ENCODE results near the gene ASCC2.

ASCC2 gene

GRCh38 chr22:29816539-29816938 lies 21.5 kb downstream of the ASCC2 start:
- no peak for FAIRE-seq

GRCh38 chr22:29816128-29816527 lies 21.9 kb downstream of the ASCC2 start:
- FAIRE-seq = no peak

GRCh38 chr22:29815580-29815979 lies 22.5 kb downstream of the ASCC2 start:
- FAIRE-seq = no peak

- FAIRE-seq = no peak
These were observed 24.1 kb downstream of the ASCC2 start for GRCh38 chr22:29814003-29814402.

- no peak for FAIRE-seq
These were observed 24.5 kb downstream of the ASCC2 start for GRCh38 chr22:29813563-29813962.

GRCh38 chr22:29813126-29813525 lies 24.9 kb downstream of the ASCC2 start:
- FAIRE-seq = no peak

- FAIRE-seq = no peak
These were observed 26.7 kb downstream of the ASCC2 start for GRCh38 chr22:29811377-29811776.

- no peak for FAIRE-seq
These were observed 27.9 kb downstream of the ASCC2 start for GRCh38 chr22:29810216-29810615.

- FAIRE-seq = no peak
These were observed 31.9 kb downstream of the ASCC2 start for GRCh38 chr22:29806196-29806595.

GRCh38 chr22:29804985-29805384 lies 33.1 kb downstream of the ASCC2 start:
- no peak for FAIRE-seq

GRCh38 chr22:29803190-29803589 lies 34.9 kb downstream of the ASCC2 start:
- FAIRE-seq = no peak

GRCh38 chr22:29801796-29802195 lies 36.3 kb downstream of the ASCC2 start:
- FAIRE-seq = no peak

- FAIRE-seq = no peak
These were observed 36.9 kb downstream of the ASCC2 start for GRCh38 chr22:29801153-29801552.

- FAIRE-seq = no peak
These were observed 38.8 kb downstream of the ASCC2 start for GRCh38 chr22:29799217-29799680.

- no peak for FAIRE-seq
These were observed 39.3 kb downstream of the ASCC2 start for GRCh38 chr22:29798801-29799200.

- no peak for FAIRE-seq
These were observed 39.8 kb downstream of the ASCC2 start for GRCh38 chr22:29798318-29798717.

- no peak for FAIRE-seq
These were observed 40.7 kb downstream of the ASCC2 start for GRCh38 chr22:29797351-29797750.

GRCh38 chr22:29795663-29796062 lies 42.4 kb downstream of the ASCC2 start:
- FAIRE-seq = no peak

- no peak for FAIRE-seq
These were observed 44.7 kb downstream of the ASCC2 start for GRCh38 chr22:29793396-29793795.

GRCh38 chr22:29790061-29790460 lies 48.0 kb downstream of the ASCC2 start:
- no peak for FAIRE-seq

- no peak for FAIRE-seq
These were observed 49.5 kb downstream of the ASCC2 start for GRCh38 chr22:29788339-29789279.

GRCh38 chr22:29787371-29787980 lies 50.6 kb downstream of the ASCC2 start:
- FAIRE-seq = no peak

GRCh38 chr22:29786031-29786430 lies 52.0 kb downstream of the ASCC2 start:
- no peak for FAIRE-seq
